NCI-H1694 treated with DMSO at 0.1 percent for 48 hours (cell line): ENCODE results near the gene SPDYE17.
"Not testable (repeated sequence)": the region's sequence is repeated elsewhere in the genome, so short reads cannot be mapped to it uniquely, and the experiment has no call there.

Source experiments
- DNase-seq: peaks from one replicate; lab custom pipeline; 2025; lab: John Stamatoyannopoulos, UW

The SPDYE17 gene

GRCh38 chr7:76972391-76972790 lies 59.8 kb downstream of the SPDYE17 start:
- not testable (repeated sequence) for DNase-seq
